ENCODE data around the gene MYL9.

The MYL9 gene

GRCh38 chr20:36585410-36586125 is 44.2 kb downstream of the MYL9 start:
- DNase-seq: no peak

GRCh38 chr20:36587388-36588070 is 46.2 kb downstream of the MYL9 start:
- no peak for DNase-seq

- no peak for DNase-seq
Observed at GRCh38 chr20:36591281-36591680, 50.0 kb downstream of the MYL9 start.

DNA sequence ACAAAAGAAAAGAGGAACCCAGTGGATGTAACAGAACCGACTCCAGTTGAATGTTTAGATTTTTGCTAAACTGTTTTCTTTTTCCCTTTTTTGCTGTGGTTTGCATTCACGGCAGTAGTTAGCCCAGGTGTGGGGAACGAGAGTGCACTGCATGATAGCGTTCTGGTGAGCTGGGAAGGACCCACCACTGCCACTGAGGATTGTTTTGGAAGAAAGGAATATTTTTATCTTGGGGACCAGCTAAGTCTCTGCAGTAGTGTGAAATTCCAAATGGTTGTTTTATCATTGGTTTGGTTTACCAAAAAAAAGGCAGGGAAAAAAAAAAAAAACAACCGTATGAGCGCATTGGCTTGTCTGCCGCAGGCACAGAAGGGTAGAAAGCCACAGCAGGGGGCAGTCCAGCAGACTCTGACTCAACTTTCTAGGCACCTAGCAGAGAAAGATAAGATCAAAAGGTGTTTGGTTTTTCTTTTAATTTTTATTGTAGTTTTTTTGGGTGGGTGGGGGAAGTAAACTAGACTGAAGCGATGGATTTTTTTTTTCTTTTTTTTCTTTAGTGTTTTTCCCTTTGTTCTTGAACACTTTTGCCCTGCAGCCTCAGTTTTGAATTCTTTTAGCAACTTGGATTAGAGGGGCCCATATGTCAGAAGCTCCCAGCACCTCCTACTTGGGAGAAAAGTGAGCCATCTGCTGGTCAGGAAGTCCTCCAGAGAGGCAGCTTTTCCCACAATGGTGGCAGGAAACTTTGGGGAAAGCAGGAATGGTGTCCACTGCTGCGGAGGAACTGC is 50.7 kb downstream of the MYL9 start:
- DNase-seq: no peak

- no peak for DNase-seq
Observed at GRCh38 chr20:36593347-36593929, 52.1 kb downstream of the MYL9 start.

DNA sequence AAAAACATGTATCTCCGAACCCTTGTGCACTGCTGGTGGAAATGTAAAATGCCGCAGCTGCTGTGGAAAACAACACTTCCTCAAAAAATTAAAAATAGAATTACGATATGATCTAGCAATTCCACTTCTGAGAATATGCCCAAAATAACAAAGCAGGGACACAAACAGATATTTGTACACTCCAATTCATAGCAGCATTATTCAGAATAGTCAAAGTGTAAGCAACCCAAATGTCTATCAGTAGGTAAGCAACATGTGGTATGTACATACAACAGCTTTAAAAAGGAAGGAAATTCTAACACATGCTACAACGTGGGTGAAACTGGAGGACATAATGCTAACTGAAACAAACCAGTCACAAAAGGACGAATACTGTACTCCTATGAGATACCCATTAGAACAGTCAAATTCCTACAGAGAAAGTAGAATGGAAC is 58.6 kb downstream of the MYL9 start:
- no peak for DNase-seq

All from cerebellar nuclear complex (tissue), 1 donor.